GM18526 (cell line): ENCODE data around the gene AKAP6.

Source experiments
- POLR2A ChIP-seq: IDR thresholded peaks from 3 replicates; pipeline ENCODE4 v1.6.1; 2011; ENCODE audit not compliant: insufficient read length; ENCODE audit errors: extremely low read depth

AKAP6 gene

DNA sequence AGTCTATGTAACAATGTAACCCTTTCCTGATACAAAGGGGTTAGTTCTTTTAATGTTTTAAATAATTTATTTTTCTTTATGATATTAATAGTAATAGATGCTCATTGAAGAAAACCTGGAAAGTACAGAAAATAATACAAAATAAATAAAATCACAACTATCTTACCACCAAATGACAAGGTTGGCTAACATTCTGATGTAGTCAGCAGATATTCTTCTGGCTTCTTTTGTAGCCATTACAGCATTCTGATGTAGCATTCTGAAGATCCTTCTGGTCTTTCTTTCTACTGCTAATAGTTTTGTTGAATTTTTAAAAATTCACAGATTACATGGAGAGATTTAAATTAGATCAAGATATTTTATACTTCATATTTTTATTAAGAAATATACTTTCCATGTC is 301.6 kb downstream of the AKAP6 start:
- TF ChIP-seq POLR2A, result no peak

DNA sequence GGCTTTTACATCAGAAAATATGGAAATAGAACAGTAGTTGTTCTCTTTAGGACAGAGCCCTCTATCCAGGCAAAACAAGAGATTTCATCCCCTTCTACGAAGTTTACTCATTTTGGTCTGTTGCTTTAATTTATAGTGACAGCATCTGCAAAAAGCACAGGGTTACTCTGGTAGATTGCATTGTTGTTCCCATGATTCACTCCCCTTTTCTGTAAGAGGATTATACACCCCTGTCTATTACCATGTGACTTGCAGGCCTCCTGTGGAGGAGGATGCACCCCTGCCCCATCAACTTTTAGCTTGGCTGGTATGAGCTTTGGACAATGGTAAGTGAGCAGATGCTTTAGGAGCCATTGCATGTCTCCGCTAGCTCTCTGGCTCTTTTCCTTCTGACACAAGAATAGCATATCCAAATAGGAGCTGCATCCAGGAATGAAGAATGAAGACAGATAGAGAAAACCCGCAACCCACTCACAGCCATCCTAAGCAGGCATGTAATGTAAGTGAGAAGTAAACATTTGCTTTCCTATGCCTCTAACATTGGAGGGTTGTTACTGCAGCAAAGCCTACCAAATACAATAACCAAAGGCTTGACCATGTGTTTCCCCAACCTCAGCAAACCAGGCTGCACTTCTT is 304.2 kb downstream of the AKAP6 start:
- TF ChIP-seq POLR2A, result no peak

DNA sequence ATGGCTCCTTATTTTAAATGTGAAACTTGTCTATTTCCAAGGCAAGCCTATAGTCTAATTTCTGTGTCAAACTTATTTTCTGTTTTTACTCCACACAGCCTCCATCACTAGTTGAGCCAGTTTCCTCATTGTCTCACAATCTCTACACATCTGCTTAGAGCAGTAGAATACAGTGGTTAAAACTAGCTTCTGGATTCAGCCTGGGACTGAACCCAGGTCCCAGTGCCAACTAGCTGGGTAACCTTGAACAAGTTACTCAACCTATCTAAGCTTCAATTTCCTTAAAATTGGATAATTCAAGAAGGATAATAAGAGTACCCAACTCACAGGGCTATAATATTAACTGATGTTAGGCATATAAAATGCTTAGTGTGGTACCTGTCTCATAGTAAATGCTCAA is 304.8 kb downstream of the AKAP6 start:
- TF ChIP-seq POLR2A, result no peak

DNA sequence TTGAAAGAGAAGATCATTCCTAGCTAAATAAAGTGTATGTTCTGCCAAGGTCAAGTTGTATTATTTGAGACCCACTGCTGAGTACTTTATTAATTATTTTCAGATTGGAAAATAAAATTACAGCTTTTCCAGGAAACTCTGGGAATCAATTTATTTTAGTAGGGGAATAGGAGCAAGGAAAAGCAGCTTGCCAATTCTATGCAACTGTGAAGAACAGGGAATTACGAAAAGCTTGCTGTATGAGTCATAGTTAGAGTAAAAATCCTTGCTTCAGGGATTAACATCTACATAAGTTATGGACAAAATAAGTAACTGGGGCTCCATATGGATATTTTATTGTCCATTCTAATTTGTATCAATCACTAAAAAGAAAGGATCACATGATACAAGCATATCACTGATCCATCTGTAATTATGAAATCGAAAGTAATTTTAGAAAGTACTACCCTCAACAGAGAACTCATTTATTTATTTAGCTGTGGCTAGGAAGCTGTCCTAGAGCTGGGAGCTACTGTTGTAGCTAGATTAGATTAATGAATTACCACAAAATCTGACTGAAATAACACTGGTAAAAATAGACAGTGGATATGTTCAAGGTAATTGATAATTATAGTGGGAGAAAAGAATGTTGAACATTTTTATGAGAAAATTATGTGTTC is 306.1 kb downstream of the AKAP6 start:
- no peak for TF ChIP-seq POLR2A

DNA sequence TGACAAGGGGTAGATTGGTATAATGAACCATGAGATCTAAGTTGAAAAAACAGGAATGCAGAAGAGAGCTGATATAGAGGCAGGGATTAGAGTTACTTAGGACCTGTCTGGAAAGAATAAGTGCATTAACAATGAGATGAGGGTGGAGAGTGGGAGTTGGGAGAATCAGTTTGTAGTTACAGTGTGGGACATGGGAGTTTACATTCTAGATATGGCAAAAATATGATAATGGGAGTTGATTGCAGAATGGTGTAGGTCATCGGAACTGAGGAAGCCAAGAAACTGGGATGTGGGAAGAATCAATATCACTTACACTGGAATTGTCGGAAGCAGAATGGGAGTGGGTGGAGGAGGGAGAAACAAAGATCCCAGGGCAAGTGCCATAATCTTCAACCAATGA is 308.5 kb downstream of the AKAP6 start:
- TF ChIP-seq POLR2A, result no peak

DNA sequence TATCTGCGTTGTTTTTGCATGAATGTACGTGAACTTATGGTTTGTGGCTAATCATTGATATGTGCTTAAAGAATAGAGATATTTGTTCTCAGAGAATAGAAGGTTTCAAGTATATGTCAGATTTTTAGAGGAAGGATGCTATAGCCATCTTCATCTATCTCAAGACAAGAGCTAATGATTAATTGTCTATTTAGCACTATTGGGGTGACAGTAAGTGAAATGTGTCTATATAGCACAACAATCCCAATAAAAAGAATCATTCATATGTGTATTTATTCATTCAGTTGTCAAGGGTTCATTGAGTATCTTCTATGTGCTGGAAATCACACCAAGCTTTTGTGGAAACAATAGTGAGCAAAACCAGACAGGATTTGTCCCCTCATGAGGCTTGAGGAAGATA is 310.1 kb downstream of the AKAP6 start:
- TF ChIP-seq POLR2A, result no peak

DNA sequence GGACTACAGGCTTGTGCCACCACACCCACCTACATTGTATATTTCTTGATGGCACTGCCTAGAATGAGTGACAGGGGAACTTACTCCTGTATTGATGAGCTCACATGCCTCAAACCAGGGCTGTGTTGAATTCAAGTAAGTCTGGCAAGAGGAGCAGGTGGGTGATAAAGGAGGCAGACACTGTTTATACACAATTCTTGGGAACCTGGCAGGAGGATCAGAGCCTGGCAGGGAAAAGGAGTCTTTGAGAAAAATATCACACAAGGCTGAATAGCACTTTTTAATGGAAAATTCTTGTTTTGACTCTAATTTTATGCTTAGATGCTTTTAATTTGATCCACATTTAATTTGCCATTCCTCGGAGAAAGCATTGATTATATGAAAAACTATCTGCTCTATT is 316.5 kb downstream of the AKAP6 start:
- no peak for TF ChIP-seq POLR2A

DNA sequence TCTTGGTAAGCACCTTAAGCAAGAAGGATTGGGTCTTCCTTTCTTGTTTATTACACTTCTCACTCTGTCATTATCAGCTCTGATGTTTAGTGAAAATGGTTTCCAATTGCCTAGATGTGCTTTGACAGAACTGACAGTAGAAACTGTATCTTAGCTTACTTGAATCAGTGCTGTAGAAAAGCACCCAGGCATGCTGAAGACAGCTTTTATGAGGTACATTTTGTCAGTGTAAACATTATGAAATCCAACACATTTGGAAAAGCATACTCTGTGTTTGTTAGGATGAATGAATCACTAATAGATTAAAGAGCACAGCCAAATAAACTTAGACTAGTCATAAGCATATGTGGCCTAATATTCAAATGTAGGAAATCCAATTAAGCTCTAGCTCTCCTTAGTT is 319.3 kb downstream of the AKAP6 start:
- no peak for TF ChIP-seq POLR2A

DNA sequence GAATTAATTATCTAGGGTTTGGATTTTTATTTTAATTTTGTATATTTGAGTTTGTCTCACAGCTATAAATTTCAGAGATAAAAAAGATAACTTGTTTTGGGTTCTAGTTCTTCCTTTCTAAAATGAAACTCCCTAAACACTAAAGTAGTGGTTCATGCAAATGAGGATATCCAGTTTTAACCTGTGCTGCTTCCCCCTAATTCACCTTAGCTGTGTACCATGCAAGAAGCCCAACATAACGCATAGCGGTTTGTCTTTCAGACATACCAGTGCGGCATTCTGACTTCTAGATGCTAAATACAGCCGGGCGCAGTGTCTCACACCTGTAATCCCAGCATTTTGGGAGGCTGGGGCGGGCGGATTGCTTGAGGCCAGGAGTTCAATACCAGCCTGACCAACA is 320.9 kb downstream of the AKAP6 start:
- no peak for TF ChIP-seq POLR2A

DNA sequence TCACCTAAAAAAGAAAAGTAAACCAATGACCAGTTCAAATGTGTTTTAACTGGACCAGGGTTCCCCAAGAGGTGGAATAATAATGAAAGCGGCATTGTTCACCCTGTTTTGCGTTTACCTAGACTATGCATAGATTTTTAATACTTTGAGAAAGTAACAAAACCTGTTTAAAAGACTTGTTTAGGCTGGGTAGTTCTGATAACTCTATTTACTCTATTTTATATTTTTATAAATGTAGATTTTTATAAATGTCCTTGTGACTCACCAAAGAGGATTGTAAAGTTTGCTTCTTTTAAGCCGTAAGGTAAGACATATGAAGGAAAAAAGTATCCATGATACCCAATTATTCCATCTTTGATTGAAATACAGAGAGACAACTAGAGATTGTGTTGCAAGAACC is 321.6 kb downstream of the AKAP6 start:
- TF ChIP-seq POLR2A, result no peak

DNA sequence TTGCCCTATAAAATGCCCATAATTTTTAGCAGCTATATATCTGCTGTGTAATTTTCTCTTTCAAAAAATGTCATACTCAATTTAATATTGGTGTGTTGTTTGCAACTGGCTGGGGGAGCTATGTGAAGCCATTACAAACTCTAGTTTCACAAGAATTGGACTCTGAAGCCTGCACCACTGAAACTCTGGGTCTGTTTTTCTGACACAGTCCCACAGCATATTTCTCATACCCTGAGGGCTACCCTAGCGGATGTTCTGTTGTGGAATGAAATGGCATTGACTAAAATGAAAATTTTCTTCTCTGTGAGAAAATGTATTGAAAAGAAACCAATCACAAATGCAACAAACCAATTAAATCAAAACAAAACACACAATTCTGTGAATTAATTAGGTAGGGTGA is 325.0 kb downstream of the AKAP6 start:
- no peak for TF ChIP-seq POLR2A

DNA sequence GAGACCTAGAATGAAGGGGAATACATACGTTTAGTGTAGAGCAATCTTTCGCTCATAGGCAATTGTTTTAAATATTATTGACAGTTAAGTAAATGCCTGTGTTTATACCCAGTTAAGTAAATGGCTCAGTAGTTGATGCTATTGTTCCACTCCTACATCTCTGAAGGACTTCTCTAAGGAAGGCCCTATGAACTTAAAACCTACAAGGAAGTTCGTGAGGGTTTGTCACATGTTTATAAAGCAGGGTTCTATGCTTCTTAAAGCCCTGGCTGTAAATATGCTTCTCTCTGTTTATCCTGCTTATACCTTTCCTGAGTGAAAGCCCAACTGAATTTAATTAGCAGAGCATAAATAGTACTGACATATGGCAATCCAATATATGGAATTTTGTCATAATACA is 327.5 kb downstream of the AKAP6 start:
- TF ChIP-seq POLR2A, result no peak

DNA sequence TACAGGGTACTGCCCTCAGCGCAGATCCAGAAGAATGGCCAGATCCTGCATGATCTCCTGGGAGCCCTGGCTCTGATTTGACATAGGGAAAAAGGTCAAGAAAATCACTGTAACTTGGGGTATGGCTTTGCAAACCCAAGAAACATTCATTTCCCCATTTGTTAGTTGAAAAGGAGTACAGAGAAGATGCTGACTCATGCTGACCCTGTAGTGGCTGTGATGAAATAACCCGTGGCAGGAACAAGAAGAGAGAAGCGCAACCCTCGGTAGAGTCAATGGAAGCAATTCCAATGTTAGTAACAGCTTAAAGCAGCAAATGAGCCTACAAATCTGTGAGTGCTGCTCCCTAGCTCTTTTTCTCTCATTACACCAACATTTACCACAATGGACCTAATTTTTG is 328.0 kb downstream of the AKAP6 start:
- TF ChIP-seq POLR2A, result no peak

DNA sequence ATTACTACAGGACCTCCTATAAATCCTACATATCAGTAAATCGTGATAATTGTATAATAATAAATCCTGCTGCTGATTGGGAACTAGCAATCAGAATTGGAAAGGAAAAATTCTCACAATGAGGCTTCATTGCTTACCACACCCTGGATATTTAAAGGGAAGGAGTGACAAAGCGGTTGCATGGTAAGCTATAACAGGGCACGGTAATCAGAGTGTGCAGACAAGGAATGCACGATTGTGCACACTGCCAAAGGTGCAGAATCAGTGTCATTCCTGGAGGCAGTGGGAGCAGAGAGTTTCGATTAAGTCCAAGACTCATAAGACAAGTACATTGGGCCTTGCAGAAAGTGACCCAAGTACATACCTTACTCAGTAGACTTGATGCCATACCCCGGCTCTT is 332.1 kb downstream of the AKAP6 start:
- no peak for TF ChIP-seq POLR2A

DNA sequence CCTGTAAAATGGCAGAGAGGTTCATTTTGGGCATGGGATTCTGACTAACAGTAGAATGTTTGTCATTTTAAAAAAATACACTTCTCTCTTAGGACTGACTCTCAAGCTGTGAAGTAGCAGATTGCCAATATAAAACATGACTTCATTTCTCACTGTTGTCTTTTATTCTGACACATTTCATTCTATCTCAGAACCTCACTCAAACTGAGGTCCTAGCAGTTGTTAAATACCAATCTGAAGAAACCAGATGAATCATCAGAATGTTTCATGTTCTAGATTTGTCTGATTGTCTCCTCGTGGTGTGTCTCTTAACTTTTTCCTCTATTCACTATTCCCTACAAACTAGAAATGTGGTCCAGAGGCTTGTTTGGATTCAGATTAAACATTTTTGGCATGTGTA is 333.1 kb downstream of the AKAP6 start:
- no peak for TF ChIP-seq POLR2A

DNA sequence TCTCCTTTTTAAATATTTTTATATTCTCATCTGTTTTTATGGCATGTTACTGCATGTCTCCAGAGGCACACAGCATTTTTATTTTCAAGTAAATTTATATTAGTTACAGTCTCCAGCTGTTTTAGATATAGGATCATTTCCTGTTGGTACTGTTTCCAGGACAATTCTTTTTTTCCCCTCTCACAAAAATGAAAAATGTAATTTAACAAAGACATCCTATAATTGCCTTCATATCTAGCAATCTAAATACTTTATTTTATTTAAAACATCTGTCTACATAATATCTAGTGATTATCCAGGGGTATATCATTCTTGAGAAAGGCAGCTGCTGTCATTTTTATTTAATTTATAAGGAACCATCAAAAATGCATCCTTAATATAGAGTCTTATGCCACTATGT is 337.2 kb downstream of the AKAP6 start:
- no peak for TF ChIP-seq POLR2A

DNA sequence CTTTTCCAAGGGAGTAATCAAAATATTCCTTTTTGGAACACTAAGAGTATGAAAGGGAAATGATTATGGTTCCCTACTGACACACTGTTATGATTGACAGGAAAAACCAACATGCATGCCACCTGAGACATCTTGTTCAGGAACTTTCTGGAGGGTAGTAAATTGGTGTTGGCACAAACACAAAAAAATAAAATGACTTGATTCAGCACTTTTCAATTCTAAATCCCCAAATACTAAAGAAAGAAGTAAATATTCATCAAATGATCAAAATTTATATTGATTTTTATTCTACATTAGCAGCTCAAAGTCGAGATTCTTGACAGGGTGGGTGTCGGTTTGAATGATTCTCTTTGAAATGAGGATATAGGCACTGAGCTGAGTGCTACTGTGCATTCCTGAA is 338.2 kb downstream of the AKAP6 start:
- TF ChIP-seq POLR2A, result no peak
